Fibroblast of lung (primary cell): Measurements from ENCODE around the gene ABCC10. TPM values are rescaled to one million over a fixed set of nuclear protein-coding genes. Genes with fewer than 3 reads are reported as not detected.

ENCODE experiments used
- DNase-seq, 2 donors: peaks; one replicate each; pipeline versions ENCODE4 v3.0.0 to v3.0.0-alpha.2; 2010; ENCODE audit warnings: low read depth in 2 of 2
- H2AFZ ChIP-seq: 2 replicates; pipeline ENCODE4 v1.5.1; 2012; ENCODE audit warnings: low read length, control low read depth, inconsistent platforms
- H3K27ac ChIP-seq: 2 replicates; pipeline ENCODE4 v1.5.1; 2011; ENCODE audit warnings: low read length, control low read depth; ENCODE audit not compliant: insufficient read depth
- H3K27me3 ChIP-seq: 2 replicates; pipeline ENCODE4 v1.5.1; 2011; ENCODE audit warnings: mild to moderate bottlenecking, low read length; ENCODE audit not compliant: control insufficient read depth, insufficient read depth
- H3K36me3 ChIP-seq: 2 replicates; pipeline ENCODE4 v1.5.1; 2011; ENCODE audit warnings: low read length; ENCODE audit not compliant: control insufficient read depth, insufficient read depth
- H3K4me1 ChIP-seq: 2 replicates; pipeline ENCODE4 v1.5.1; 2011; ENCODE audit warnings: low read length; ENCODE audit not compliant: control insufficient read depth, insufficient read depth; ENCODE audit errors: extremely low read depth
- H3K4me2 ChIP-seq: 2 replicates; pipeline ENCODE4 v1.5.1; 2011; ENCODE audit warnings: low read length, control low read depth; ENCODE audit not compliant: insufficient read depth; ENCODE audit errors: extremely low read depth
- H3K4me3 ChIP-seq, 4 experiments: fragments of 200-600 bp in 1 of 4; sonication (generic) in 1 of 4; replicated peaks in 1 of 4; 2 replicates each; pipeline ENCODE4 v1.5.1; 2011 to 2016; ENCODE audit warnings: low read length in 4 of 4, low read depth in 3 of 4, mild to moderate bottlenecking in 3 of 4, control low read depth in 2 of 4, inconsistent platforms in 1 of 4, mixed read lengths in 1 of 4; ENCODE audit not compliant: insufficient read depth in 1 of 4; ENCODE audit errors: control extremely low read depth in 1 of 4
- H3K79me2 ChIP-seq: 2 replicates; pipeline ENCODE4 v1.5.1; 2012; ENCODE audit warnings: mild to moderate bottlenecking, low read length, inconsistent platforms; ENCODE audit not compliant: control insufficient read depth, insufficient read depth
- H3K9ac ChIP-seq: 2 replicates; pipeline ENCODE4 v1.5.1; 2011; ENCODE audit warnings: mild to moderate bottlenecking, low read length, control low read depth; ENCODE audit not compliant: insufficient read depth
- H3K9me3 ChIP-seq: 2 replicates; pipeline ENCODE4 v1.5.1; 2012; ENCODE audit warnings: low read depth, low read length; ENCODE audit not compliant: control insufficient read depth, insufficient read depth
- H4K20me1 ChIP-seq: 2 replicates; pipeline ENCODE4 v1.5.1; 2011; ENCODE audit warnings: low read length; ENCODE audit not compliant: control insufficient read depth, insufficient read depth; ENCODE audit errors: extremely low read depth
- EZH2 ChIP-seq: IDR thresholded peaks from 2 replicates; pipeline ENCODE4 v1.5.1; 2012; ENCODE audit warnings: low read length, control low read depth, mild to moderate bottlenecking; ENCODE audit errors: missing control alignments
- polyA plus RNA-seq, 2 donors: library from polyadenylated mRNA; depleted of rRNA in 1 of 2; stranded (reverse) in 1 of 2; unstranded in 1 of 2; fragments of >200 nt; gene quantifications; 2 replicates each; pipeline ENCODE4 v1.2.1, GENCODE V29; 2011 to 2012; ENCODE audit warnings: missing spikeins in 1 of 2
- total RNA-seq: library from RNA; depleted of rRNA; stranded (reverse); fragments of >200 nt; gene quantifications from 2 replicates; pipeline ENCODE4 v1.2.1, GENCODE V29; 2014
- TF ChIP-seq, protein P1 (sequence below), 2 donors: IDR thresholded peaks in 1 of 2; conservative IDR thresholded peaks in 1 of 2; 1 replicate in 1 of 2; 2 replicates in 1 of 2; pipeline ENCODE4 v1.5.1; 2011 to 2012; ENCODE audit warnings: low read length in 2 of 2, control low read depth in 1 of 2, inconsistent platforms in 1 of 2, low read depth in 1 of 2, mild to moderate bottlenecking in 1 of 2

ABCC10 gene
- total and polyA plus RNA-seq, 2 donors (not counting 1 experiment from before 2014, with no cell fraction given): 8.9 to 23.1 TPM

DNA sequence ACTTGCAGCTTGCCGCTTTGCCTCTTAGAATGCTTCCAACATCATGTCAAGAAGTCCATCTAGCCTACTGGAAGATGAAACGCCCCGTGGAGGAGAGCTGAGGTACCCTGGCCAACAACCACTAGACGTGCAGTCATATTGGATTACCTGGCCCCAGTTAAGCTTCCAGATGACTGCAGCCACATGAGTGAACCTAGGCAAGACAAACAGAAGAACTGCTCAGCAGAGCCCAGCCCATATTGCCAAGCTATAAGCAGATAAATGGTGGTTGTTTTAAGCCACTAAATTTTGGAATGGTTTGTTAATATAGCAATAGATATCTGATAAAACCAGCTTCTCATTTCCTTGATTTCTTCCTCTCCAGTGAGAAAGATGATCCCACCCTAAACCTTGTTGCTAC lies 32.7 kb downstream of the ABCC10 start:
- no peaks in the 10 kb centered on the region for H3K4me1 ChIP-seq
- H3K79me2 ChIP-seq: no peaks in the 10 kb centered on the region
- no peak overlapping the region for H3K9ac ChIP-seq
- H3K27me3 ChIP-seq: peaks cover 5% of the 10 kb centered on the region
- no peak for DNase-seq
- TF ChIP-seq, protein P1, sequence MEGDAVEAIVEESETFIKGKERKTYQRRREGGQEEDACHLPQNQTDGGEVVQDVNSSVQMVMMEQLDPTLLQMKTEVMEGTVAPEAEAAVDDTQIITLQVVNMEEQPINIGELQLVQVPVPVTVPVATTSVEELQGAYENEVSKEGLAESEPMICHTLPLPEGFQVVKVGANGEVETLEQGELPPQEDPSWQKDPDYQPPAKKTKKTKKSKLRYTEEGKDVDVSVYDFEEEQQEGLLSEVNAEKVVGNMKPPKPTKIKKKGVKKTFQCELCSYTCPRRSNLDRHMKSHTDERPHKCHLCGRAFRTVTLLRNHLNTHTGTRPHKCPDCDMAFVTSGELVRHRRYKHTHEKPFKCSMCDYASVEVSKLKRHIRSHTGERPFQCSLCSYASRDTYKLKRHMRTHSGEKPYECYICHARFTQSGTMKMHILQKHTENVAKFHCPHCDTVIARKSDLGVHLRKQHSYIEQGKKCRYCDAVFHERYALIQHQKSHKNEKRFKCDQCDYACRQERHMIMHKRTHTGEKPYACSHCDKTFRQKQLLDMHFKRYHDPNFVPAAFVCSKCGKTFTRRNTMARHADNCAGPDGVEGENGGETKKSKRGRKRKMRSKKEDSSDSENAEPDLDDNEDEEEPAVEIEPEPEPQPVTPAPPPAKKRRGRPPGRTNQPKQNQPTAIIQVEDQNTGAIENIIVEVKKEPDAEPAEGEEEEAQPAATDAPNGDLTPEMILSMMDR (conservative IDR thresholded peaks at IDR 0.05 in 1 of 2, IDR thresholded peaks at IDR 0.05 in 1 of 2; ENCODE audit: low read depth in 1 of 2, low read length in 2 of 2): no peak
- TF ChIP-seq EZH2: no peak
- H2AFZ ChIP-seq: no peak overlapping the region
- no peak overlapping the region for H3K4me3 ChIP-seq
- H3K9me3 ChIP-seq: no peaks in the 10 kb centered on the region
- no peak overlapping the region for H3K4me2 ChIP-seq
- H4K20me1 ChIP-seq: no peaks in the 10 kb centered on the region
- H3K27ac ChIP-seq: no peak overlapping the region
- H3K36me3 ChIP-seq: no peaks in the 10 kb centered on the region

DNA sequence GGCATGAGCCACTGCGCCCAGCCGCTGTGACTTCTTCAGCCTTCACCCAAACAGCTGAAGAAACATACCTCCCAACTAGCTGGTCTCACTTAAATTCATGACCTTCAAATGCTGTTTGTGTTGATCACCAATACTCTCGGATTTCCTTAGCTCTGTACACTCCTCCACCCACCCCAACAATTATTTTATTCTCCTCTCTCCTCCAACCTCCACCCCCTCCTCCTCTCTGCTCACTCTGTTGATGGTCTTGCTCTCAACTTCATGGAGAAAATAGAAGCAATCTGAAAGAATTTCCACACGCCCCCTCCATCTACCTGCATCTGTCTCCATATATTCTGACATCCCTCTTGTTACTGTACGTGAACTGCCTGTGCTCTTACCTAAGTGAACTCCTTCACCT lies 34.6 kb downstream of the ABCC10 start:
- Histone ChIP-seq H3K4me1 (no peaks in the 10 kb centered on the region), H3K4me2 (no peak overlapping the region), H3K27me3 (peaks cover 6% of the 10 kb centered on the region), H3K4me3 (no peak overlapping the region), H4K20me1 (no peaks in the 10 kb centered on the region), H3K36me3 (no peaks in the 10 kb centered on the region), H3K9me3 (no peaks in the 10 kb centered on the region), H2AFZ (no peak overlapping the region), H3K79me2 (no peaks in the 10 kb centered on the region), H3K9ac (no peak overlapping the region), H3K27ac (no peak overlapping the region)
- TF ChIP-seq, protein P1 (conservative IDR thresholded peaks at IDR 0.05 in 1 of 2, IDR thresholded peaks at IDR 0.05 in 1 of 2; ENCODE audit: low read depth in 1 of 2, low read length in 2 of 2): no peak
- TF ChIP-seq EZH2: no peak
- no peak for DNase-seq

DNA sequence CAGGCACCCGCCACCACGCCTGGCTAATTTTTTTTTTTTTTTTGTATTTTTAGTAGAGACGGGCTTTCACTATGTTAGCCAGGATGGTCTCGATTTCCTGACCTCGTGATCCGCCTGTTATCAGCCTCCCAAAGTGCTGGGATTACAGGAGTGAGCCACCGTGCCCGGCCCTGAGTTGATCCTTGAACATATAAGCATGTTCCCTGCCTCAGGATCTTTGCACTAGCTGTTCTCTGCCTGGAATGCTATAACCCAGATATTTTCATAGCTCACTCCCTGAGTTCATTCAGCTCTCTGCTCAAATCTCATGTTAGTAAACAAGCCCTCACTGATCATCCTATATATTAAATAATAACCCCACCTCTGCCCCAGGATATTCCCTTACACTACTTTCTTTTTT lies 37.0 kb downstream of the ABCC10 start:
- no peak for TF ChIP-seq EZH2
- TF ChIP-seq, protein P1 (conservative IDR thresholded peaks at IDR 0.05 in 1 of 2, IDR thresholded peaks at IDR 0.05 in 1 of 2; ENCODE audit: low read depth in 1 of 2, low read length in 2 of 2): no peak
- peaks cover 11% of the 10 kb centered on the region for H3K27me3 ChIP-seq
- DNase-seq: no peak
- no peaks in the 10 kb centered on the region for H3K9me3 ChIP-seq
- no peak overlapping the region for H3K4me3 ChIP-seq
- H3K27ac ChIP-seq: no peak overlapping the region
- H3K4me2 ChIP-seq: no peak overlapping the region
- H3K4me1 ChIP-seq: no peaks in the 10 kb centered on the region
- no peaks in the 10 kb centered on the region for H3K79me2 ChIP-seq
- H2AFZ ChIP-seq: no peak overlapping the region
- H4K20me1 ChIP-seq: no peaks in the 10 kb centered on the region
- no peak overlapping the region for H3K9ac ChIP-seq
- no peaks in the 10 kb centered on the region for H3K36me3 ChIP-seq
